HG02852 (cell line): Measurements from ENCODE around the gene RPUSD3.
"Not testable (repeated sequence)": the region's sequence is repeated elsewhere in the genome, so short reads cannot be mapped to it uniquely, and the experiment has no call there.

Experiments used
- ATAC-seq: cut with Tn5 transposase; IDR thresholded peaks from one replicate; pipeline ENCODE4 v1.9.1; 2021; ENCODE audit warnings: mild to moderate bottlenecking, moderate library complexity; ENCODE audit not compliant: unreplicated experiment

Gene RPUSD3

GRCh38 chr3:9865125-9865637 is 21.4 kb upstream of the RPUSD3 start:
- not testable (repeated sequence) for ATAC-seq

DNA sequence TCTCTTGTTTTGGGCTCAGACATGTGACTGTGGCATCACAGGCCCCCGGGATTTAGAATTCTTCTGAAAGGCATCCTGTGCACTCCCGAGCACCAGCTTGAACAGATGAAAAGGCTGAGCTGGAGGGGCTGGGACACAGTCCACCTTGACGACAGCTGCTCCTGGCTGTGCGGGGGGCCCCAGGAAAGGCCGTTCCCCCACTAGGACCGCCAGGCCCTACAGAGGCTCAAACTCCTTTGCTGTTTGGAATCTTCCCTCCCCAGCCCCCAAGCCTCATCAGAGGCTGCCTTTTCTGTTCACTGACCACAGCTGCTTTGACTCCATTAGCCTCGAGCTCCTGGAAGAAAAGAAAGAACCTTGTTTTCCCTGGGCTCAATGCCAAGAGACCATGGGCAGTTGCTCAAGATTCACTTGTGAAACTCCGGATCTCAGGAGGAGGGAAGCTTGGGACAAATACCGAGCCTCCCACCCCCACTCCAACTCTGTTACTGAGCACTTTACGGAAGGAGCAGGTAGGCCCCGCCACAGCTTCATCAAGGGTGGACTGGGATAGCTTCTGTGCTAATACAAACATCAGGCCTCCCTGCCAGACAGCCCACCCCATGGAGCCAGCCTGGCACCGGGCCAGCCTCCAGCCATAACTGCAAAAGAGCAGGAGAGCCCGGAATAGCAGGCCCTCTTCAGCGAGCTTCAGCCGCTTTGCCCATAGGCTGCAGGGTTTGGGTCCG is 20.6 kb upstream of the RPUSD3 start:
- no peak for ATAC-seq

- no peak for ATAC-seq
Measured at GRCh38 chr3:9863058-9863772, 19.4 kb upstream of the RPUSD3 start.

- no peak for ATAC-seq
Measured at GRCh38 chr3:9862391-9863057, 18.7 kb upstream of the RPUSD3 start.

DNA sequence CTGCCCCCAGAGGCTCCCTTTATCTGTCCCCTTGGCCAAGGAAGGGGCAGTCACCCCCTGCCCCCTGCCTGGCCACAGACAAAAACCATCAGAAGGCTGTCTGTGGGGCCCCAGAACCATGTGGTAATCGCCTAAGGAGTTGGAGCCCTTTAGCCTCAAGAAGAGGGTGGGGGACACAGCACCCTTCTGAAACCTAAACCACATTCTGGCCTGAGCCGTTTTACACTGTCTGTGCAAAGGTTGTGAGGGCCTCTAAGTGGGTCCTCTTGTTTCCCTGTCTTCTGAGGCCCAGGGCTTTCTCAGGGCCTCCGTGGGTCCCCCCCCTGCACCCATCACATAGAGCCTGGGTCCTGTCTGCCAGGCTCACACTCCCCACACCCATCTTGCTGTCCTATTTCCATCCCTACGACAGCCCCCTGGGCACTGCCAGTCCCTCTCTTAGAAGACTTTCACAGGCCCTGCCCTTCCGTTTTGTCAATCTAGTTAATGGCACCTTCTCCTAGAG is 17.9 kb upstream of the RPUSD3 start:
- ATAC-seq, result no peak

GRCh38 chr3:9861201-9861600 is 17.4 kb upstream of the RPUSD3 start:
- ATAC-seq, result no peak

- ATAC-seq, result no peak
Measured at GRCh38 chr3:9859530-9860025, 15.8 kb upstream of the RPUSD3 start.

DNA sequence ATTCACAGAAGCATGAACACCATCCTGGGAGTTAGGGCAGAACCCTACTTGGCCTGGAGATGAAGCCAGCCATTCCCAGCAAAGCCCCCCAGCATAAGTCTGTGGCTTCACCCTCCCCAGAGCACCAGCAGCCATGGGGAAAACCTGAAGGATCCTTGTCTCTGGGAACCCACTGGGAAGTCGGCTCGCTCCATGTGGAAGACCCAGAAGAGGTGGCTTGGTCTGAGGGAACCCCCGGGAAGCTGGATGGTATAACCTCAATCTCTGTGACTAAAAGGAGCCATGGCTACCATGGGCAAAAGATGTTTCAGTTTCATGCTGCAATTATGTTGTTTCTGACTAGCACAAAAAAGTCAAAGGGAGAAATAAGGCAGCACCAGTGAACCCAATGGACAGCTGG is 11.8 kb upstream of the RPUSD3 start:
- no peak for ATAC-seq

DNA sequence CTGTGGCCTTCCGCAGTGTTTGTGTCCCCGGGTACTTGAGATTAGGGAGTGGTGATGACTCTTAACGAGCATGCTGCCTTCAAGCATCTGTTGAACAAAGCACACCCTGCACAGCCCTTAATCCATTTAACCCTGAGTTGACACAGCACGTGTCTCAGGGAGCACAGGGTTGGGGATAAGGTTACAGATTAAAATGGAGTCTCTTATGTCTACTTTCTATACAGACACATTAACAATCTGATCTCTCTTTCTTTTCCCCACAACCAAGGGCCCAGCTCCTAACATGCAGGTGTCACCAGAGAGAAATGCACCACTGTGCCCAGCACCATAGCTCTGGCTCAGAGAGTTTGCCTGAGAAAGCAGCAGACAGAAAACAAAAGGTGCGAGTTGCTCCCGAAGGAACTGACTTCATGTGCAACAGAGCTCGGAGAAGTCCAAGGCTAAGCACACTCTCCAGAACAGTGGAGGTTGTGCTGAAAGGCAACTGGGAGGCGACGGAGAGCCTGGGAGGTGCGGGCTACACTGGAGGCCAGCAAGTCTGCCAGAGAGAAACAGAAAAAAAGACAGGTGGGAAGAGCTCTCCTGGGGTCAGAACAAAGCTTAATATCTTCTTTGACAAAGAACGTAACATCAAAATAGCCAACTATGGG is 10.6 kb upstream of the RPUSD3 start:
- not testable (repeated sequence) for ATAC-seq

DNA sequence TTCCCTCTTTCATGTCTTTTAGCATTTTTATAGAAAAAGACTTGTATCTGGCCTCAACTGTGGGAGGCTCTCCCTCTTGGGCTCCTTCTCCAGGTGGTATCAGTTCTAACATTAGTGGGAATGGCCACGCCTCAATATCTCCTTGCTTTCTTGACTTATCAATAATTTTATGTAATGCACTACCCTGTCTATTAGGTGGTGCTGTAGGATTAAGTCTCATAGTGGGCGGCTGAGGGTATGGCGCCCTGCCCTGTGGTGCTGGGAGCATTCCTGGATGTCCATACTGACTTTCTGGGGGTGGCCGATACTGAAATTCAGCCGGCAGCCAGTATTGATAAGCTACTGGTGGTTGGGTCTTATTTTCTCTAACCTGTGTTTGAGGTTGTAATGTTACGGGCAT is 8.7 kb upstream of the RPUSD3 start:
- ATAC-seq, result no peak

DNA sequence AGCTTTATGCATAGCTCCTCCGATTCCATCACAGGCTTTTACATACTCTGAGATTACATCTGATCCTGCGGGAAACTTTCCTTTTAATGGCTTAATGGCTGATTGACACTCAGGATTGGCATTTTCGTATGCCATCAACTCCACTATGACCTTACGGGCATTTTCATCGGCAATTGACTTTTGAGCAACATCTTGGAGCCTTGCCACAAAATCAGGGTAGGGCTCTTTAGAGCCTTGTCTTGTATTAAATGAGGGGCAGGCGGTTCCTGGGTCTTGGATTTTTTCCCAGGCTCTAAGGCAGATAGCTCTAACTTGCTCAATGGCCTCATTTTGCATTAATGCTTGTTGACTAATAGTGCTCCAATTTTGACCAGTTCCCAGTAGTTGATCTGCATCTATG is 8.1 kb upstream of the RPUSD3 start:
- ATAC-seq, result not testable (repeated sequence)

- ATAC-seq, result not testable (repeated sequence)
Measured at GRCh38 chr3:9851383-9851782, 7.6 kb upstream of the RPUSD3 start.

GRCh38 chr3:9848860-9849259 is 5.1 kb upstream of the RPUSD3 start:
- ATAC-seq, result not testable (repeated sequence)

- ATAC-seq, result not testable (repeated sequence)
Measured at GRCh38 chr3:9847870-9848269, 4.1 kb upstream of the RPUSD3 start.

DNA sequence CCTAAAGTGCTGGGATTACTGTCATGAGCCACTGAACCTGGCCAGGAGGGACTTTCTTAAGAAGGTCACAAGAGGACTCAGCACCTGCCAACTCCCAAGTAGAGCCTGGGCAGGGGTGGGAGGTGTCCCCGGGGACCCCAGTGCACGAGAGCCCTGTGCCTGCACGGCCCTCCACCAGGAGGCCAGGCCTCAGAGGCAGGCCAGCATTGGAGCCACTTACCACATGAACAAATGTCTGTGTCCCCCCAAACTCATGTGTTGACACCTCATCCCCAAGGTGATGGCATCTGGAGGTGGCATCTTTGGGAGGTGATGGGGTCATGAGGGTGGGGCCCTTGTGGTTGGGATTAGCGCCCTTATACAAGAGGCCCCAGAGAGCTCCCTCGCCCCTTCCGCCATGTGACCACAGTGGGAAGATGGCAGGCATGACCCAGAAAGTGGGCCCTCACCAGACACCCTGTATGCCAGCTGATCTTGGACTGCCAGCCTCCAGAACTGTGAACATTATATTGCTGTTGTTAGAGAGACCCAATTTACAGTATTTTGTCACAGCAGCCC is 3.2 kb upstream of the RPUSD3 start:
- ATAC-seq, result no peak

DNA sequence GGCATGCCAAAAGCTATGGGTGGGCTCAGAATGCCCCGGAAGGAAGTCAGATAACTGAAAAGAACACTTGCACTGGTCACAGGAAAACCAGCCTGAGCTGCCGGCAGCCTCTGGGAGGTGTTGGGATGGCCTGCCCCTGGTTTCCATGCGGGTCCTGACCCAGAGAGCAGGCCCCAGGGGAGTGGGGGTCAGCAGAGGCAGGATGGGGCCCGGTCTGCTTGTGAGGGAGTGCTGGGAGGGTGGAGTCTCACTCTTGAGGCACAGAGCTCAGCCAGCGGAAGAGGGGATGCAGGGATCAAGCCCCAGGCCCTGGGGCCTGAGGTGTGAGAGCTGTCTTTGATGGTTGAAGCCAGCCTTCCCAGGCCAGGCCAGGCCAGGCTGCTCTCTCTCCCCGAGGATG is 2.4 kb upstream of the RPUSD3 start:
- no peak for ATAC-seq

DNA sequence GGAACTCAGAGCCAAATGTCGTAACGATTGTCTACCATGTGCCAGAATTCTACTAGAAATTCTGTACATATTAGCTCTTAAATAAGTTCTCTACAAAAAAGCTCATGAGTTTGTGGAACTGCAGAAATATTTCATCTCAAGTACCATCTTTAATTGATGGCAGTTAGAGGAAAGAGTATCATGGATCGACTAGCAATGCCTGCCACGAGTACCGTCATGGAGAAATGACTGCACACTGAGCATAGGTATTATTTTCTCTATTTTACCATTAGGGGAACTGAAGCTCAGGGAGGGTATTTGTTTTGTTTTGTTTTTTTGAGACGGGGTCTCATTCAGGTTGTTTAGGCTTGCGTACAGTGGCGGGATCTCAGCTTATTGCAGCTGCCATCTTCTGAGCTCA is 2.8 kb downstream of the RPUSD3 start:
- no peak for ATAC-seq

GRCh38 chr3:9838856-9839255 is 5.0 kb downstream of the RPUSD3 start:
- ATAC-seq, result no peak

GRCh38 chr3:9837701-9838582 is 5.9 kb downstream of the RPUSD3 start:
- no peak for ATAC-seq
